GM19468 (cell line): ENCODE measurements around the gene CCDC12.
"Not testable (repeated sequence)": the region's sequence is repeated elsewhere in the genome, so short reads cannot be mapped to it uniquely, and the experiment has no call there.

Source experiments
- ATAC-seq: cut with Tn5 transposase; IDR thresholded peaks from one replicate; pipeline ENCODE4 v1.9.1; 2021; ENCODE audit warnings: mild to moderate bottlenecking, moderate library complexity, moderate number of reproducible peaks; ENCODE audit not compliant: unreplicated experiment; ENCODE audit errors: extremely low read depth

CCDC12 gene

GRCh38 chr3:46910914-46911313, 65.6 kb downstream of the CCDC12 start:
- ATAC-seq: not testable (repeated sequence)

- no peak for ATAC-seq
Measured at GRCh38 chr3:46910166-46910760, 66.3 kb downstream of the CCDC12 start.

- no peak for ATAC-seq
Measured at GRCh38 chr3:46909535-46910161, 66.9 kb downstream of the CCDC12 start.

GRCh38 chr3:46908986-46909534, 67.5 kb downstream of the CCDC12 start:
- ATAC-seq: no peak

GRCh38 chr3:46908294-46908985, 68.1 kb downstream of the CCDC12 start:
- no peak for ATAC-seq

DNA sequence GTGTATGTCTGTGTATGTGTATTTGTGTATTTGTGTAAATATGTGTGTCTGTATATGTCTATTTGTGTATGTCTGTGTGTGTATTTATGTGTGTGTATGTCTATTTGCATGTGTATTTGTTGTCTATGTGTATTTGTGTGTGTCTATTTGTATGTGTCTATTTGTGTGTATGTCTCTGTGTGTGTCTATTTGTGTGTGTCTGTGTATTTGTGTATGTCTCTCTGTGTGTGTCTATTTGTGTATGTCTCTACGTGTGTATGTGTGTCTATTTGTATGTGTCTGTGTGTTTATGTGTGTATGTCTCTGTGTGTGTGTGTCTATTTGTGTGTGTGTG, 68.6 kb downstream of the CCDC12 start:
- no peak for ATAC-seq

- ATAC-seq: no peak
Measured at GRCh38 chr3:46907271-46907670, 69.3 kb downstream of the CCDC12 start.

DNA sequence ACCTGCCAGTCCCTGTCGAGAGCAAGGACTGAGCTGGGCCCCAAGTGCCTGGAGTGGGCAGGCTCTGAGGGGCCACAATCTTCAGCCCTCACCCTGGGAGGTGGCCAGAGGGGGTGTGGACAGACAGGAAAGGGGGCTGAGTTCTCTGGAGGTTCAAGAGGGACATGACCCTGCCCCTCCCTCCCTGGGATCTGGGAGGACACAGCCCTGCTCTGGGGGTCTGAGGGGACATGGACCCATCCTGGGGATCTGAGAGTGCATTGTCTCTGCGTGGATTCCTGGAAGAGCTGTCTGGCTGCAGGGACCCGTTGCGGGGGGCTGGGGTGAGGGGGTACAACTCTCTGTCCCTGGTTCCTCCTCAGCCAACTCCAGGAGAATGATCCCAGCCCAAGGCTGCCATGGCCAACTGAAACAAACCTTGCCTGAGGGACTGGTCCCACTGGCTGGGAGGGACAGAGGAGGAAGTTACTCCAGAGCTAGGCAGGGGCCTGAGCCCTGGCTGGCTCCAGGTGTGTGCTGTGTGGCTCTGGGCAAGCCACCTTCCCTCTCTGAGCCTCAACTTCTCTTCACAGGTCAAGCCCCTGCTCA, 70.0 kb downstream of the CCDC12 start:
- no peak for ATAC-seq

DNA sequence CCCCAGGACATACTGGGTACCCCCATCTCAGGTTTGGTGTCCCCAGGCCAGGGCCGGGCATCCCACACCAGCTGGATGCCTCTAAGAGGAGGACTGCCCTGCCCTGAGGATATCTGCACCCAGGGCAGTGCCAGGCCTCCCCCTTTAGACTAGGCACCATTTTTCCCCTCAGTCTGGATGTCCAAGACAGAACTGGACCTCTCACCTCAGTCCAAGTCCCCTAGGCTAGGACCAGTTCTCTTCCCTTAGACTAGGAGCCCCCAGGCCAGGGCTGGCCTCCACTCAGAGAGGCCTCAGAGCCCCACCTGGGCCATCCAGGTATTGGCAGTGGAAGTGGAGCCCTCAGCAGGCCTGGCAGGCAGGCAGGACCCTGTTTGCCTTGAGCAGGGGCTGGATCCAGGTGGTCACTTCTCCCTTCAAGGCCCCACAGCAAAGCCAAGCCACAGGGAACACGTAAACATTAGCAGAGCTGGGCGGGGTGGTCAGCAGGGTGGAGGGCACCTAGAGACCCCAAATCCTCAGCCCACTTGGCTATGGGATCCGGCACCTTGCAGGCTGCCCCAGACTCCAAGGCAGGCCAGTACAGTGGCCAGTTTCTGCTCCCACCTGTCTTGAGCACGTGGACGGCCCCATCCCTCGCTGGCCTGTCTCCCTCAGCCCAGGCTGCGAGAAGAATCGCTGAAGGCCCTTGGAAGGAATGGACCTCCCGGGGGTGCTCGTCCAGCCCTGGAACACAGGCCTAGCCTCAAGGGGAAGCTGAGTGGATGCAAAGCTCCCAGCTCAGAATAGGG, 70.7 kb downstream of the CCDC12 start:
- no peak for ATAC-seq

DNA sequence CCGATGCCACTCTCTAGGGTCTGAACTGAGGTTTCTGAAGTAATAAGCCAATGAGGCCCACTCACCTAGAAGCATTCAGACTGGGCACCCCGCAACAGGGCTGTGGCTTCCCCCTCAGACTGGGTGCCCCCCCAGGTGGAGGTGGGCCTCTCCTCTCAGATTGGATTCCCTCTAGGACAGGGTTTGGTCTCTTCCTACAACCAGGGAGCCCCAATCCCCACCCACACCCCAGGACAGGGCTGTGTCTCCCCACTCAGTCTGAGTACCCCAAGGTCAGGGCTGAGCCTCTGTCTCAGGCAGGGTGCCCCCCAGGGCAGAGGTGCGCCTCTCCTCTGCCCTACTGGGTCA, 71.4 kb downstream of the CCDC12 start:
- no peak for ATAC-seq

DNA sequence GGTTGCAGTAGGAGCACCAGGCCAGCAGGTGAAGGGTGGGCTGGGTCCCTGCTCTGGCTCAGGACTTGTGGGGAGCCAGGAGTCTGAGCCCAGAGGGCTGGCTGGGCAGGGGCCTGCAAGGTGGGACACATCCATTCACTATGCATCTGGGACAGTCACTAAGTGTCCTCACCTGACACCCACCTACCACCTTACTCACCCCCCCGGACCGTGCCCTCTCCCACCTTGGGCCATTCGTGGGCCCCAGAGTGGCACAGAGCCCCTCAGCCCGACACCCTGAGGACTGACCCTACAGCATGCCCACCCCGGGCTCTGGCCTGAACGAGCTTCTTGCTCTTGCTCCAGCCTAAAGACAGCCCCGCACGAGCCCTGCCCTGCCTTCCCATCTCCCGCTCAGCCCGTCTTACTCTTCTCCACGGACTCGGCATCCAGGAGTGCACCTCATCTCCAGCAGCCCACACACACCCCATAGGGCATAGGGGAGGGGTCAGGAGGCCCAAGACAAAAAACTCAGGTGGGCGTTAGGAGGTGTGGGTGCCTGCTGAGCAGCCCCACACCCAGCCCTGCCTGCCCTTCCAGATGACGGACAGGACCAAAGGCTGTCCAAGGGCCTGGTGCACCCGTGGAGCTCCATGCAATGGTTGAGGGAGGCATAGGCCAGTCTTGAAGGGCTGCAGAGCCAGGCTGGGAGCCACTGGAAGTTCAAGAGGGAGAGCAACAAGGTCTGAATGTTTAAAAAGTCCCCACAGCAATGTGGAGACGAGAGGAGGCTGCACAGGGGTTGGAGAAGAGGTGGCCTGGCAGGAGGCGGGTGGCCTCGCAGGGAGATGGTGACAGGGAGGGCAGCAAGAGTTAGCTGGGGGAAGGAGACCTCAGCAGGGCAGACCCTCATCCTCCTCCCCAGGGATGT, 72.0 kb downstream of the CCDC12 start:
- no peak for ATAC-seq

DNA sequence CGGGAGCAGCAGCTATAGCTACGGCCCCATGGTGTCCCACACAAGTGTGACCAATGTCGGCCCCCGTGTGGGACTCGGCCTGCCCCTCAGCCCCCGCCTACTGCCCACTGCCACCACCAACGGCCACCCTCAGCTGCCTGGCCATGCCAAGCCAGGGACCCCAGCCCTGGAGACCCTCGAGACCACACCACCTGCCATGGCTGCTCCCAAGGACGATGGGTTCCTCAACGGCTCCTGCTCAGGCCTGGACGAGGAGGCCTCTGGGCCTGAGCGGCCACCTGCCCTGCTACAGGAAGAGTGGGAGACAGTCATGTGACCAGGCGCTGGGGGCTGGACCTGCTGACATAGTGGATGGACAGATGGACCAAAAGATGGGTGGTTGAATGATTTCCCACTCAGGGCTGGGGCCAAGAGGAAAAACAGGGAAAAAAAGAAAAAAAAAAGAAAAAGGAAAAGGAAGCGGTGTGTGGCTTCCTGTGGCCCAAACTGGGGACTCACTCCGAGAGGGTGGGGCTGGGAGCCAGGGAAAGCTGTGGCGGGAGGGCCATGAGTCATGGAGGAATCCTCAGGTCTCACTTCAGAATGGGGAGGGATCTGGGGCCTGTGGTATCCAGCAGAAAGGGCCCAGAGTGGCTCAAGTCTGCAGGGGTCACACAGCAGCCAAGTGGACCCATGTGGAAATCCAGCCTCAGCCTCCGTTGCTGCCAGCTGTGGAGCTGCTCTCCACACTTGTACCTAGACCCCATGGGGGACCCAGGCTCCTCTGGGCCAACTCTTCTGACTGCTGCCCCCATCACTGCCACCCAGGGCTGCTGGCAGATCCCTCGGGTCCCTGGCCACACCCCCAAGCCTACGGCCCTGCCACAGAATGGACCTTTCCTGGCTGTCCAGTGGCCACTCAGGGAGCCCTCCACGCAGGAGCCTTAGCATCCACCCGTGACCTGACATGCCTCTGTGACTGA, 72.9 kb downstream of the CCDC12 start:
- ATAC-seq: no peak

GRCh38 chr3:46902188-46902631, 74.3 kb downstream of the CCDC12 start:
- no peak for ATAC-seq

DNA sequence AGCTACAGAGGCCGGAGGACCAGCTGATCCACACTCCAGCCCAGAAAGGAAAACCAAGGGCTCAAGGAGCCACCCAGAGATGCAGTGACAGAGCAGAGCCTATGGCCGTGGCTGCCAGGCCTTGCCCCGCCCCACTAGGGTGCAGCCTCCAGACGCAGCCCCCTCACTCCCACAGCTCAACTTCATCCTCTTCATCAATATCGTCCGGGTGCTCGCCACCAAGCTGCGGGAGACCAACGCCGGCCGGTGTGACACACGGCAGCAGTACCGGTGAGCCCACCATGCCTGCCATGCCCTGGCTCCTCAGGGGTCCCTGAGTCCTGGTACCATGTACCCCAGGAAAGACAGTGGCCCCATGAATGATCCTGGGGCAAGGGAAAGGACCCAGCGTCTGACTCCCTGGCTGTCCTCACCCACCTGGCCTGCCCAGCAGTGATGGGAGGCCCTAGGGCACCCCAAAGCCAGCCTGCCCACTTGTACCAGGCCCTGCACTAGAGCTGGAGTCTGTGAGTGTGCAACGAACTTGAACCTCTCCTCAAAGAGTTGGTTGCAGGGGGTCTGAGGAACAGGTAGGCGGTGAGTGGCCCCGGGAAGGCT, 74.9 kb downstream of the CCDC12 start:
- ATAC-seq: no peak

- no peak for ATAC-seq
Measured at GRCh38 chr3:46901061-46901460, 75.5 kb downstream of the CCDC12 start.

DNA sequence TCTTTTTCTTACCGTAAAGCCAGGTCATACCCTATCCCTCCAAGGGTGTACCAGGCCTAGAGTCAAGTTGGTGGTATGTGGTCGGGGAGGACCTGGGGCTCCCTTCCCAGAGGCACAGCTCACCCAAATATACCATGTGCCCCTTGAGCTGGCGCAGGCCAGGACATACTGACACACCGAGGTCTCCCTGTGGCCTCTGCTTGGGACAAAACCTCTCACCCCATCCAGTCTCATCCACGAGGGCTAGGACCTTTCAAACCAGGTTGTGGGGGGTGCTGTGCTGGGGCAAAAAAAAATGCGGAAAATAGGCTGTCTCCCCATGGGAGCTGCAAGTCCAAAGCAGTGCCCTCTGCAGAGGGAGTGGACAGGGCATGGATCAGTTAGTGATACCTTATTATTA, 76.2 kb downstream of the CCDC12 start:
- ATAC-seq: no peak

DNA sequence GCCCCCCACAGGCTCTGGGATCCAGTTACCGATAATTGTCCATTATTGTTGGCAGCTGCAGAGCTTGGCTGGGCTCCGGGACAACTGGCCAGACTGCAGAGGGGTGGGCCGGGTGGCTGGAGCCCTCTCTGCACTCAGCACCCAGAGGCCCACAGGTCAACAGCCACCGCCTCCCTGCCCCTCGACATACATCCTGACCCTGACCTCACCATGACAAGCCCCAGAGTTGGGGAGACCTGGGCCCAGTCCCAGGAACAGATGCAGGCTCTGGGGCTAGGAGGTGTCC, 76.6 kb downstream of the CCDC12 start:
- ATAC-seq: no peak
